ENCODE data around the gene KIF13A. TPM values are rescaled to one million over a fixed set of nuclear protein-coding genes. Genes with fewer than 3 reads are reported as not detected.
"Not testable (repeated sequence)": the region's sequence is repeated elsewhere in the genome, so short reads cannot be mapped to it uniquely, and the experiment has no call there.

The KIF13A gene
- total and polyA plus RNA-seq, 4 donors: 4.3 to 28.1 (median 10.6) TPM

- Histone ChIP-seq H3K4me1 (ENCODE audit: control insufficient read depth in 4 of 4, insufficient read depth in 4 of 4, low read length in 3 of 4) (peaks cover 0 to 2% (median 0%) of the 10 kb centered on the region in 4 donors), H3K9me3 (ENCODE audit: control insufficient read depth in 4 of 4, low read length in 3 of 4) (peaks cover 0 to 1% (median 0%) of the 10 kb centered on the region in 4 donors), H3K36me3 (ENCODE audit: control insufficient read depth in 4 of 4, insufficient read depth in 3 of 4, low read depth in 1 of 4, low read length in 3 of 4) (peaks cover 0 to 2% (median under 1%) of the 10 kb centered on the region in 4 donors), H3K27ac (ENCODE audit: low read depth in 1 of 2, low read length in 2 of 2) (no peak overlapping the region), H3K27me3 (ENCODE audit: control insufficient read depth in 4 of 4, insufficient read depth in 4 of 4, low read length in 3 of 4) (no peaks in the 10 kb centered on the region), H3K4me3 (ENCODE audit: low read depth in 1 of 3, low read length in 3 of 3) (no peak overlapping the region), H3K9ac (ENCODE audit: low read depth in 1 of 2, low read length in 2 of 2) (no peak overlapping the region)
- WGBS: 93% methylated on average over 7 of the region's 7 CpGs
- no peak for DNase-seq (ENCODE audit: low spot score)
- TF ChIP-seq SP1 (IDR thresholded peaks at IDR 0.05): no peak
- TF ChIP-seq TAF1 (conservative IDR thresholded peaks at IDR 0.05): no peak
- no peak for TF ChIP-seq JUND (IDR thresholded peaks at IDR 0.05)
- TF ChIP-seq ATF3 (IDR thresholded peaks at IDR 0.05): no peak
- no peak for TF ChIP-seq YY1 (IDR thresholded peaks at IDR 0.05)
- TF ChIP-seq GABPA (IDR thresholded peaks at IDR 0.05 in 1 of 2, conservative IDR thresholded peaks at IDR 0.05 in 1 of 2): no peak
- no peak for TF ChIP-seq RXRA (IDR thresholded peaks at IDR 0.05)
- TF ChIP-seq NR2F2 (IDR thresholded peaks at IDR 0.05): no peak
- no peak for TF ChIP-seq FOXA2 (IDR thresholded peaks at IDR 0.05)
- TF ChIP-seq REST (IDR thresholded peaks at IDR 0.05): no peak
Measured at GRCh38 chr6:17948725-17949124, 38.7 kb downstream of the KIF13A start.

- not testable (repeated sequence) for H3K9me3 ChIP-seq (ENCODE audit: control insufficient read depth in 4 of 4, low read length in 3 of 4); H3K36me3 ChIP-seq (ENCODE audit: control insufficient read depth in 4 of 4, insufficient read depth in 3 of 4, low read depth in 1 of 4, low read length in 3 of 4); H3K27me3 ChIP-seq (ENCODE audit: control insufficient read depth in 4 of 4, insufficient read depth in 4 of 4, low read length in 3 of 4); H3K4me3 ChIP-seq (ENCODE audit: low read depth in 1 of 3, low read length in 3 of 3); H3K9ac ChIP-seq (ENCODE audit: low read depth in 1 of 2, low read length in 2 of 2); DNase-seq (ENCODE audit: low spot score); H3K27ac ChIP-seq (ENCODE audit: low read depth in 1 of 2, low read length in 2 of 2); H3K4me1 ChIP-seq (ENCODE audit: control insufficient read depth in 4 of 4, insufficient read depth in 4 of 4, low read length in 3 of 4)
- WGBS: 95% methylated on average over 7 of the region's 7 CpGs
Measured at GRCh38 chr6:17947574-17947973, 39.9 kb downstream of the KIF13A start.

GRCh38 chr6:17945575-17945974 is 41.9 kb downstream of the KIF13A start:
- no peaks in the 10 kb centered on the region for H3K4me1 ChIP-seq (ENCODE audit: control insufficient read depth in 4 of 4, insufficient read depth in 4 of 4, low read length in 3 of 4)
- no peak overlapping the region for H3K9ac ChIP-seq (ENCODE audit: low read depth in 1 of 2, low read length in 2 of 2)
- no peak overlapping the region for H3K27ac ChIP-seq (ENCODE audit: low read depth in 1 of 2, low read length in 2 of 2)
- TF ChIP-seq NR2F2 (IDR thresholded peaks at IDR 0.05) (no peak), RAD21 (IDR thresholded peaks at IDR 0.05) (no peak), HNF4G (IDR thresholded peaks at IDR 0.05) (no peak), REST (IDR thresholded peaks at IDR 0.05) (no peak), ZBTB33 (IDR thresholded peaks at IDR 0.05) (no peak), JUND (IDR thresholded peaks at IDR 0.05) (no peak), ATF3 (IDR thresholded peaks at IDR 0.05) (no peak)
- 58% methylated on average over 2 of the region's 2 CpGs for WGBS
- H3K27me3 ChIP-seq (ENCODE audit: control insufficient read depth in 4 of 4, insufficient read depth in 4 of 4, low read length in 3 of 4): no peaks in the 10 kb centered on the region
- no peak for DNase-seq (ENCODE audit: low spot score)
- H3K36me3 ChIP-seq (ENCODE audit: control insufficient read depth in 4 of 4, insufficient read depth in 3 of 4, low read depth in 1 of 4, low read length in 3 of 4): no peaks in the 10 kb centered on the region
- no peak overlapping the region for H3K4me3 ChIP-seq (ENCODE audit: low read depth in 1 of 3, low read length in 3 of 3)
- no peaks in the 10 kb centered on the region for H3K9me3 ChIP-seq (ENCODE audit: control insufficient read depth in 4 of 4, low read length in 3 of 4)
